NB4 (cell line): ENCODE data around the gene MAP1B.

ENCODE experiments used
- DNase-seq: peaks from one replicate; pipeline ENCODE4 v3.0.0; 2010; ENCODE audit warnings: low read depth
- H3K4me3 ChIP-seq: one replicate; pipeline ENCODE4 v1.5.1; 2011; ENCODE audit warnings: mild to moderate bottlenecking, low read depth, low read length, moderate library complexity
- CTCF ChIP-seq: IDR thresholded peaks from one replicate; pipeline ENCODE4 v1.5.1; 2012; ENCODE audit warnings: low read depth, low read length
- MAX ChIP-seq: IDR thresholded peaks from 2 replicates; pipeline ENCODE4 v1.6.1; 2011; ENCODE audit warnings: low read depth, low read length
- MYC ChIP-seq: IDR thresholded peaks from 2 replicates; pipeline ENCODE4 v1.6.1; 2011; ENCODE audit warnings: low read depth, low read length
- POLR2A ChIP-seq: IDR thresholded peaks from 2 replicates; pipeline ENCODE4 v1.6.1; 2011; ENCODE audit warnings: mild to moderate bottlenecking; ENCODE audit not compliant: insufficient read length; ENCODE audit errors: extremely low read depth

Gene MAP1B

DNA sequence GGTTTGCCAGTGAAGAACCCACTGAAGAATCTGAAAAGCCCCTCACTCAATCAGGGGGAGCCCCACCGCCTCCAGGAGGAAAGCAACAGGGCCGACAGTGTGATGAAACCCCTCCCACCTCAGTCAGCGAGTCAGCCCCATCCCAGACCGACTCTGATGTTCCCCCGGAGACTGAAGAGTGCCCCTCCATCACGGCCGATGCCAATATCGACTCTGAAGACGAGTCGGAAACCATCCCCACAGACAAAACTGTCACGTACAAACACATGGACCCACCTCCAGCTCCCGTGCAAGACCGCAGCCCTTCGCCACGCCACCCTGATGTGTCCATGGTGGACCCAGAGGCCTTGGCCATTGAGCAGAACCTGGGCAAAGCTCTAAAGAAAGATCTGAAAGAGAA is 92.4 kb downstream of the MAP1B start:
- TF ChIP-seq CTCF (no peak), MYC (no peak), MAX (no peak), POLR2A (no peak)
- H3K4me3 ChIP-seq = no peak overlapping the region
- no peak for DNase-seq

- no peak for DNase-seq
- no peak for TF ChIP-seq CTCF
- TF ChIP-seq POLR2A = no peak
- H3K4me3 ChIP-seq = no peak overlapping the region
Measured at GRCh38 chr5:72202331-72202825, 95.1 kb downstream of the MAP1B start.

DNA sequence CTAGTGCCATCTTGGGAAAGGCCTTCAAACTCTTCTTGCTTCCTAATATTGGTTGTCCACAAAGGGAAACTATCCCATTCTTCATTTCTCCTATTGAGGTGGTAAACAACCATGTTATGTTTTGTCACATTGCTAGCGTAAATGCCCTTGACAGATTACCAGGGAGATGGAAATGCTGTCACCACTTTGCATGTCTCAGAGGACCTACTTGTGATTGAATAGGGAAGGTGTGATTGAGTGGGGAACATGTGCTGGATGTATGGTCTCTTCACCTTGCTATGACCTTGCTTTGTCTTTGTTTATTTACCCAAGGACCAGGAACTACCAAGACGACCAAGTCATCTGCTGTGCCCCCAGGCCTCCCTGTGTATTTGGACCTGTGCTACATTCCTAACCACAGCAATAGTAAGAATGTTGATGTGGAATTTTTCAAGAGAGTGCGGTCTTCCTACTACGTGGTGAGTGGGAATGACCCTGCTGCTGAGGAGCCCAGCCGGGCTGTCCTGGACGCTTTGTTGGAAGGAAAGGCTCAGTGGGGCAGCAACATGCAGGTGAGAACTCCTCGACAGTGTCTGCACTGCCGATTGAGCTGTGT is 96.1 kb downstream of the MAP1B start:
- no peak for TF ChIP-seq MAX
- TF ChIP-seq CTCF = no peak
- no peak for TF ChIP-seq POLR2A
- no peak for TF ChIP-seq MYC
- no peak overlapping the region for H3K4me3 ChIP-seq
- no peak for DNase-seq

- H3K4me3 ChIP-seq = no peak overlapping the region
- TF ChIP-seq CTCF (no peak), MAX (no peak), POLR2A (no peak), MYC (no peak)
- no peak for DNase-seq
Measured at GRCh38 chr5:72204946-72205345, 97.7 kb downstream of the MAP1B start.

GRCh38 chr5:72205431-72206009 is 98.2 kb downstream of the MAP1B start:
- DNase-seq = no peak
- H3K4me3 ChIP-seq = no peak overlapping the region
- TF ChIP-seq CTCF (no peak), MYC (no peak), MAX (no peak), POLR2A (no peak)

- H3K4me3 ChIP-seq = no peak overlapping the region
- TF ChIP-seq POLR2A = no peak
- no peak for TF ChIP-seq MYC
- TF ChIP-seq CTCF = no peak
- TF ChIP-seq MAX = no peak
- DNase-seq = peak; percentile 5
Measured at GRCh38 chr5:72206160-72206559, 98.9 kb downstream of the MAP1B start.
